HEK293T (cell line): ENCODE results near the gene EIF2B5.

Experiments used
- BHLHE40 ChIP-seq: fragments of 450-650 bp; IDR thresholded peaks from 2 replicates; pipeline ENCODE4 v1.6.1; 2016; ENCODE audit warnings: mild to moderate bottlenecking, moderate library complexity, borderline replicate concordance
- FOXM1 ChIP-seq: fragments of 450-650 bp; IDR thresholded peaks from 2 replicates; pipeline ENCODE4 v1.6.1; 2017; ENCODE audit warnings: mild to moderate bottlenecking, borderline replicate concordance
- HDGF ChIP-seq: fragments of 450-650 bp; IDR thresholded peaks from 2 replicates; pipeline ENCODE4 v1.6.1; 2017; ENCODE audit warnings: antibody characterized with exemption, borderline replicate concordance
- SP1 ChIP-seq: fragments of 450-650 bp; IDR thresholded peaks from 2 replicates; pipeline ENCODE4 v1.6.1; 2017

GRCh38 chr3:184188080-184188479 lies 52.9 kb downstream of the EIF2B5 start:
- TF ChIP-seq HDGF (no peak), BHLHE40 (no peak), SP1 (no peak), FOXM1 (no peak)
